ENCODE results near the gene XRCC3.

- TF ChIP-seq EZH2 (IDR thresholded peaks at IDR 0.05) (no peak), POLR2AphosphoS5 (IDR thresholded peaks at IDR 0.05; ENCODE audit: borderline replicate concordance, low read depth, low read length) (no peak), FOXP2 (optimal IDR thresholded peaks at IDR 0.05; ENCODE audit: control extremely low read depth, extremely low read length, insufficient read depth) (no peak)
Measured at GRCh38 chr14:103712633-103713247, 2.5 kb downstream of the XRCC3 start.

All from SK-N-MC (cell line).